Right atrium auricular region (tissue), 2 donors: ENCODE results near the gene MRPS2. TPM values are rescaled to one million over a fixed set of nuclear protein-coding genes. Genes with fewer than 3 reads are reported as not detected.

Experiments
- DNase-seq: peaks from one replicate; pipeline ENCODE4 v3.0.0-alpha.2; 2019; ENCODE audit warnings: low spot score
- H3K27ac ChIP-seq, 2 donors: fragments of 200-600 bp; sonication (generic); 1 replicate in 1 of 2; 2 replicates in 1 of 2; pipeline ENCODE4 v1.5.1; 2016 to 2019
- H3K27me3 ChIP-seq, 2 donors: fragments of 200-600 bp; sonication (generic); one replicate each; pipeline versions ENCODE4 v1.5.1 to v1.6.0; 2017 to 2019
- H3K36me3 ChIP-seq: fragments of 200-600 bp; sonication (generic); one replicate; pipeline ENCODE4 v1.5.1; 2016
- H3K4me1 ChIP-seq, 2 donors: fragments of 200-600 bp; sonication (generic); one replicate each; pipeline versions ENCODE4 v1.5.1 to v1.6.0; 2017 to 2019
- H3K4me3 ChIP-seq, 2 donors: fragments of 200-600 bp; sonication (generic); 1 replicate in 1 of 2; 2 replicates in 1 of 2; pipeline ENCODE4 v1.5.1; 2017 to 2019; ENCODE audit warnings: mild to moderate bottlenecking in 1 of 2, moderate library complexity in 1 of 2
- H3K9me3 ChIP-seq, 2 donors: fragments of 200-600 bp; sonication (generic); one replicate each; pipeline ENCODE4 v1.5.1; 2019
- CTCF ChIP-seq, 2 donors: fragments of 200-600 bp; sonication (generic); IDR thresholded peaks; one replicate each; pipeline ENCODE4 v1.5.1; 2019; ENCODE audit warnings: antibody characterized with exemption in 2 of 2
- total RNA-seq, 2 donors: library from RNA; depleted of rRNA; stranded (reverse); fragments of >200 nt; gene quantifications; one replicate each; pipeline ENCODE4 v1.1.0, GENCODE V29; 2016

Gene MRPS2
- total RNA-seq, 2 donors from 2014 or later, result 40.9 to 72.5 TPM

DNA sequence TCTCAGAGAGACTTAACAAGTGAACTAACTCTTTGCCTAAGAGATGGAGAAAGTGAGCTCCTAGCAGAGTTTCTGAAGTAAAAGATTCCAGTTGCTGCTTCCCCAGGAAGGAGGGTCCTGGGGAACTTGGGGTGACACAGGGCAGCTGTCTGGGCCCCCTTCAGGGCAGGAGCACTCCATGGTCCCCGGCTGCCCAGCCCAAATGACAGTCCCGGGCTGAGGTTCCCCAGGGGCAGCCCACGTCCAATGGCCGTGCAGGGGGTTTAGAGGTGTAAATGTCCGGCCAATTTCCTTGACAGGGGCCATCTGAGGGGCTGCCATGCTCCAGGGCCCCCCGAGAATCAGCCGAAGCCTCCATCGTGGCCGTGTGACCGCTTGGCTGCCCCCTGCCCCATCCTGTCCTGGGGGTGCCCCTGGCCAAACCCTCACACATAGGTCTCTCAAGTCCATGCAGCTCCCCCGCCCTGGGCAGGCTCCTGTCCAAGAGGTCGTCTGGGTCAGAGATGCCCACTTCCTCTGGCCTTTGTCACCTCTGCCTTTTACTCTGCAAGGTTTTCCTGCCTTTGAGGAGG, 26.4 kb upstream of the MRPS2 start:
- H3K9me3 ChIP-seq, result no peaks in the 10 kb centered on the region
- no peak overlapping the region for H3K27ac ChIP-seq
- H3K36me3 ChIP-seq, result no peaks in the 10 kb centered on the region
- DNase-seq, result no peak
- peaks cover 0 to 10% of the 10 kb centered on the region in 2 donors for H3K4me1 ChIP-seq
- no peaks in the 10 kb centered on the region for H3K27me3 ChIP-seq
- TF ChIP-seq CTCF (IDR thresholded peaks at IDR 0.05), result no peak
- no peak overlapping the region for H3K4me3 ChIP-seq

- no peak overlapping the region for H3K27ac ChIP-seq
- H3K27me3 ChIP-seq, result no peaks in the 10 kb centered on the region
- DNase-seq, result no peak
- no peak overlapping the region for H3K4me3 ChIP-seq
- H3K9me3 ChIP-seq, result no peaks in the 10 kb centered on the region
- H3K36me3 ChIP-seq, result no peaks in the 10 kb centered on the region
- TF ChIP-seq CTCF (IDR thresholded peaks at IDR 0.05), result peak in 1 of 2 donors; percentile 55
- peaks cover 0 to 10% of the 10 kb centered on the region in 2 donors for H3K4me1 ChIP-seq
Observed at GRCh38 chr9:135474915-135475314, 25.6 kb upstream of the MRPS2 start.

DNA sequence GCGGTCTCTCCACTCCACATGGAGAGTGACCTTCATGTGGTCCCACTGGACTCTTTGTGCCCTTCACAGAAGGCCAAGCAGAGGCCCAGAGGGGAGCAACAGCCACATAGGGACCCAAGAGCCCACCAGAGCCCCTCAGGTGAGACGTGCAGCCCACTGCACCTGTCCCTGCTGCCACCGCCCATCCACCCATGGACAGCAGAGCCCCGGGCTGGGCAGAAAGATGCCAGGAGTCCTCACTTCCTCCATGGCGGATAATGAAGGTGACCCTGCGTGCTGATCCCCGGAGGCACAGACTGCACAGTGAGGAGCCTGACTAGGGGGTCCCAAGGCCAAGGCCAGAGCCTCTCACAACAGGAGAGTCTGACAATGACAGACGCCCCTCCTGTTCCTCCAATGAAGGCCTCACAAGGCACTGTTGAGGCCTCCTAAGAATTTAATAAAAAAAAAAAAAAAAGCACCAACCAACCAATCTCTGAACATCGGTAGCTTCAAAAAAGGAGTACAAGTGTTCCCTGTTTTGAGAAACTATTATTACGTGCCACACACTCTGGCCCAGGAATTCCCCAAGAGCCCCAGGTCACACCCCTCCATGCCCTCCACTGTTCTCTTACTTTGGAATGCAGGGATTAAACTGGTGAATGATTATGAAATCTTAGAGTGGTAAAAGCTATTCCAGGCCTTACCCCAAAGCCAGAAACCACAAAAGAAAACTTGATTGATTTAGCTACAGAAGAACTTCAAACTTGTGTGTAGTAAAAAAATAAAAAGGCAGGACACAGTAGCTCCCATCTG, 23.7 kb upstream of the MRPS2 start:
- no peak for DNase-seq
- Histone ChIP-seq H3K9me3 (no peaks in the 10 kb centered on the region), H3K36me3 (no peaks in the 10 kb centered on the region), H3K27ac (no peak overlapping the region), H3K4me3 (no peak overlapping the region), H3K4me1 (peaks cover 0 to 20% of the 10 kb centered on the region in 2 donors), H3K27me3 (no peaks in the 10 kb centered on the region)
- TF ChIP-seq CTCF (IDR thresholded peaks at IDR 0.05), result no peak

DNA sequence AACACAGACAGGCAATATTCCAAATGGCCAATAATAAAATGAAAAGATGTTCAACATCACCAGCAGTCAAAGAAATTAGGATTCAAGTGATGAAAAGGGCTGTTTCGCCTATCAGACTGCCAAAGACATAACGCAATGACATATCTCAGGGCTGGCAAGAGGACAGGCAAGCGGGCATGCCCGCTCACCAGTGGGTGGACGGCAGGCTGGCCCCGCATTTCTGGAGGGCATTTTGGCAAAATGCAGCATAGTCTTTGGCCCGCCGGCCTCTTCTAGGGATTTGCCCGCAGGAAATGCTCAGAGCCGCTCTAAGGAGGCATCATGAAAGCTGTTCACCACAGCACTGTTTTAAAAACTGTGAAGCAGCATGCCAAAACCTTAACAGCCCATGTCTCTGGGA, 22.3 kb upstream of the MRPS2 start:
- Histone ChIP-seq H3K9me3 (no peaks in the 10 kb centered on the region), H3K4me1 (peaks cover 0 to 20% of the 10 kb centered on the region in 2 donors), H3K36me3 (no peaks in the 10 kb centered on the region), H3K4me3 (no peak overlapping the region), H3K27ac (peak overlapping the region in 1 of 2 donors; percentile 87), H3K27me3 (no peaks in the 10 kb centered on the region)
- TF ChIP-seq CTCF (IDR thresholded peaks at IDR 0.05), result no peak
- DNase-seq, result no peak

DNA sequence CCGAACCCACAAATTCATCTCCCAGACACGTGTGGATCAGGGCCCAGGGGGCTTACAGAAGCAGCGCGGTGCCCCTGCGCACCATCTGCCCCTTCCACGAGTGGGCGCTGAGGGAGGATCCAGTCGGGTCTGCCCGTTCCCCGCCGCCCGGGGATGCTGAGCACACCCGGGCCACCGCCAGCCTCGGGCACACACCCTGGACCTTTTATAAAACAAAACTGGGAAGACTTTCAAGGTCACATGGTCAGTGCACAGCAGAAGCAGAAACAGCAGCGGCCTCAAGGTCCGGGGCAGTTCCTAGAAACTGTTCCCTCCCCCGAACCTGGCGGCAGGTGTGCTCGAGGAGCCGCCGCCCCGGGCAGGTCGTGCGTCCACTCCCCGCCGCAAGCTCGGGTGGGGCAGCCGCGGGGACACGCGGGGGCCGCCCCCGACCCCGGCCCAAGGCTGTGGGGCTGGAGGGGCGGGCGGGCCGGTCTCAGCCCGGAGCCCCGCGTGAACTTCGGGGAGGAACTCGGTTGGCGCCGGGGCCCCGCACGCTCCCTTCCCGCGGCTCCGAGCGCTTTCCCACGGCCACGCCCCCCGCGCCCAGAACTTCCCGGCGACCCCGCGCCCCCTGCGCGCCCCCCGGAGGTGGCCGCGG, 21.5 kb upstream of the MRPS2 start:
- H3K4me3 ChIP-seq, result peak overlapping the region; percentile 75
- H3K27me3 ChIP-seq, result no peaks in the 10 kb centered on the region
- H3K9me3 ChIP-seq, result no peaks in the 10 kb centered on the region
- DNase-seq, result peak; percentile 61
- H3K4me1 ChIP-seq, result peaks cover 0 to 20% of the 10 kb centered on the region in 2 donors
- peak in 1 of 2 donors; percentile 19 for TF ChIP-seq CTCF (IDR thresholded peaks at IDR 0.05)
- H3K27ac ChIP-seq, result peak overlapping the region; percentile 80 to 87
- peaks cover under 1% of the 10 kb centered on the region for H3K36me3 ChIP-seq
